Suprapubic skin (tissue), 4 donors: ENCODE measurements around the gene JUND.

Experiments used
- POLR2A ChIP-seq, 2 donors: fragments of 450-650 bp; IDR thresholded peaks; one replicate each; pipeline ENCODE4 v1.6.1; 2017; ENCODE audit warnings: antibody characterized with exemption in 2 of 2, mild to moderate bottlenecking in 2 of 2, moderate library complexity in 2 of 2
- POLR2AphosphoS5 ChIP-seq, 3 donors: sonication (generic); formaldehyde crosslinking; IDR thresholded peaks; one replicate each; pipeline ENCODE4 v1.6.1; 2017; ENCODE audit warnings: antibody characterized with exemption in 3 of 3

DNA sequence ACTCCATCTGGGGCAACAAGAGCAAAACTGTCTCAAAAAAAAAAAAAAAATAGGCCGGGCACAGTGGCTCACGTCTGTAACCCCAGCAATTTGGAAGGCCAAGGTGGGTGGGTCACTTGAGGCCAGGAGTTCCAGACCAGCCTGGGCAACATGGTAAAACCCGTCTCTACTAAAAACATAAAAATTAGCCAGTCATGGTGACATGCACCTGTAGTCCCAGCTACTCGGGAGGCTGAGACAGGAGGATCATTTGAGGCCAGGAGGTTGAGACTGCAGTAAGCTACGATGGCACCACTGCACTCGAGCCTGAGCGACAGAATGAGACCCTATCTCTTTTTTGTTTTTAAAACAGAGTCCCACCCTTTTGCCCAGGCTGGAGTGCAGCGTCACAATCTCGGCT is 11.1 kb downstream of the JUND start:
- no peak for TF ChIP-seq POLR2AphosphoS5 (IDR thresholded peaks at IDR 0.05)
- TF ChIP-seq POLR2A (IDR thresholded peaks at IDR 0.05): no peak
